Keratinocyte (primary cell): ENCODE results near the gene CATSPER4.

Experiments
- EZH2 ChIP-seq: IDR thresholded peaks from one replicate; pipeline ENCODE4 v1.6.1; 2012; ENCODE audit warnings: inconsistent platforms, mild to moderate bottlenecking, low read length, moderate library complexity
- TF ChIP-seq, protein P1 (sequence below), 3 experiments: IDR thresholded peaks in 1 of 3; conservative IDR thresholded peaks in 1 of 3; optimal IDR thresholded peaks in 1 of 3; 2 replicates in 2 of 3; 3 replicates in 1 of 3; pipeline versions ENCODE3 to v1.5.1; 2011; ENCODE audit warnings: low read length in 3 of 3, mild to moderate bottlenecking in 3 of 3, moderate library complexity in 2 of 3, control low read depth in 1 of 3, inconsistent platforms in 1 of 3; ENCODE audit not compliant: insufficient read depth in 2 of 3; ENCODE audit errors: extremely low read depth in 1 of 3

DNA sequence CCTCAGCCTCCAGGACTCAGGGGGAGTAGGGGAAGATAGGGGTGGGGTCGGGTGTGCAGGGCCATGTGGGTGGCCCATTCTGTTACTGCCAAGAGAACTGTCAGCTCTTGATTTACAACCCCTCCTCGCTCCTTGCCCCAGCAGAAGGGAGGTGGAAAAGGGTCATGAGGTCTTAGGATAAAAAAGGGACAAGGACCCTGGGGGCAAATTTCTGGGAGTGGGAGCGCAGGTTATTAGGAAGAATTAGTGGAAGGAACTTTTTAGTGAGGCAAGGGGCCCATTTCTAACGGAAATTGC is 30.7 kb upstream of the CATSPER4 start:
- TF ChIP-seq, protein P1, sequence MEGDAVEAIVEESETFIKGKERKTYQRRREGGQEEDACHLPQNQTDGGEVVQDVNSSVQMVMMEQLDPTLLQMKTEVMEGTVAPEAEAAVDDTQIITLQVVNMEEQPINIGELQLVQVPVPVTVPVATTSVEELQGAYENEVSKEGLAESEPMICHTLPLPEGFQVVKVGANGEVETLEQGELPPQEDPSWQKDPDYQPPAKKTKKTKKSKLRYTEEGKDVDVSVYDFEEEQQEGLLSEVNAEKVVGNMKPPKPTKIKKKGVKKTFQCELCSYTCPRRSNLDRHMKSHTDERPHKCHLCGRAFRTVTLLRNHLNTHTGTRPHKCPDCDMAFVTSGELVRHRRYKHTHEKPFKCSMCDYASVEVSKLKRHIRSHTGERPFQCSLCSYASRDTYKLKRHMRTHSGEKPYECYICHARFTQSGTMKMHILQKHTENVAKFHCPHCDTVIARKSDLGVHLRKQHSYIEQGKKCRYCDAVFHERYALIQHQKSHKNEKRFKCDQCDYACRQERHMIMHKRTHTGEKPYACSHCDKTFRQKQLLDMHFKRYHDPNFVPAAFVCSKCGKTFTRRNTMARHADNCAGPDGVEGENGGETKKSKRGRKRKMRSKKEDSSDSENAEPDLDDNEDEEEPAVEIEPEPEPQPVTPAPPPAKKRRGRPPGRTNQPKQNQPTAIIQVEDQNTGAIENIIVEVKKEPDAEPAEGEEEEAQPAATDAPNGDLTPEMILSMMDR (optimal IDR thresholded peaks at IDR 0.05 in 1 of 3, IDR thresholded peaks at IDR 0.05 in 1 of 3, conservative IDR thresholded peaks at IDR 0.05 in 1 of 3; ENCODE audit: extremely low read depth in 1 of 3, insufficient read depth in 2 of 3, low read length in 3 of 3) = no peak
- no peak for TF ChIP-seq EZH2
